Neural progenitor cell (in vitro differentiated cells): Measurements from ENCODE around the gene RPL34.

Source experiments
- CTCF ChIP-seq: fragments of 200-600 bp; sonication (generic); IDR thresholded peaks from 2 replicates; pipeline ENCODE4 v1.5.1; 2017; ENCODE audit warnings: antibody characterized with exemption, mild to moderate bottlenecking
- EZH2phosphoT487 ChIP-seq: fragments of 200-600 bp; sonication (generic); IDR thresholded peaks from 2 replicates; pipeline ENCODE4 v1.6.1; 2017; ENCODE audit warnings: antibody characterized with exemption

- no peak for TF ChIP-seq CTCF
- no peak for TF ChIP-seq EZH2phosphoT487
Observed at GRCh38 chr4:108651014-108651791, 30.8 kb downstream of the RPL34 start.
